GM18502 (cell line): Measurements from ENCODE around the gene SLC16A2.
A peak's percentile ranks its signal among the peaks of the same experiment; 100 is the strongest.
"Not testable (repeated sequence)": the region's sequence is repeated elsewhere in the genome, so short reads cannot be mapped to it uniquely, and the experiment has no call there.

Experiments used
- ATAC-seq: cut with Tn5 transposase; IDR thresholded peaks from one replicate; pipeline ENCODE4 v1.9.1; 2021; ENCODE audit warnings: mild to moderate bottlenecking; ENCODE audit not compliant: unreplicated experiment, poor library complexity

Gene SLC16A2

GRCh38 chrX:74438764-74439163, 17.5 kb downstream of the SLC16A2 start:
- ATAC-seq: no peak

- no peak for ATAC-seq
Measured at GRCh38 chrX:74445099-74445498, 23.8 kb downstream of the SLC16A2 start.

- no peak for ATAC-seq
Measured at GRCh38 chrX:74446876-74447275, 25.6 kb downstream of the SLC16A2 start.

- no peak for ATAC-seq
Measured at GRCh38 chrX:74448669-74449068, 27.4 kb downstream of the SLC16A2 start.

- ATAC-seq: no peak
Measured at GRCh38 chrX:74449322-74449936, 28.1 kb downstream of the SLC16A2 start.

GRCh38 chrX:74449937-74450330, 28.6 kb downstream of the SLC16A2 start:
- ATAC-seq: no peak

GRCh38 chrX:74450803-74451449, 29.6 kb downstream of the SLC16A2 start:
- no peak for ATAC-seq

- no peak for ATAC-seq
Measured at GRCh38 chrX:74451450-74452198, 30.3 kb downstream of the SLC16A2 start.

- ATAC-seq: no peak
Measured at GRCh38 chrX:74452199-74452481, 30.8 kb downstream of the SLC16A2 start.

GRCh38 chrX:74453178-74453577, 31.9 kb downstream of the SLC16A2 start:
- ATAC-seq: no peak

GRCh38 chrX:74454233-74454632, 32.9 kb downstream of the SLC16A2 start:
- not testable (repeated sequence) for ATAC-seq

- no peak for ATAC-seq
Measured at GRCh38 chrX:74458736-74459135, 37.4 kb downstream of the SLC16A2 start.

GRCh38 chrX:74461384-74461783, 40.1 kb downstream of the SLC16A2 start:
- no peak for ATAC-seq

GRCh38 chrX:74464722-74465121, 43.4 kb downstream of the SLC16A2 start:
- ATAC-seq: no peak

GRCh38 chrX:74465424-74465823, 44.1 kb downstream of the SLC16A2 start:
- ATAC-seq: no peak

- no peak for ATAC-seq
Measured at GRCh38 chrX:74467656-74468055, 46.4 kb downstream of the SLC16A2 start.

- not testable (repeated sequence) for ATAC-seq
Measured at GRCh38 chrX:74473116-74473515, 51.8 kb downstream of the SLC16A2 start.

- no peak for ATAC-seq
Measured at GRCh38 chrX:74490247-74490646, 69.0 kb downstream of the SLC16A2 start.

GRCh38 chrX:74492720-74493201, 71.5 kb downstream of the SLC16A2 start:
- peak; percentile 58 for ATAC-seq

- no peak for ATAC-seq
Measured at GRCh38 chrX:74493806-74494205, 72.5 kb downstream of the SLC16A2 start.

- ATAC-seq: no peak
Measured at GRCh38 chrX:74498924-74499323, 77.6 kb downstream of the SLC16A2 start.

GRCh38 chrX:74500067-74500466, 78.8 kb downstream of the SLC16A2 start:
- ATAC-seq: no peak
